ENCODE measurements around the gene STX1A. TPM values are rescaled to one million over a fixed set of nuclear protein-coding genes. Genes with fewer than 3 reads are reported as not detected.
A peak's percentile ranks its signal among the peaks of the same experiment; 100 is the strongest.
"Not testable (repeated sequence)": the region's sequence is repeated elsewhere in the genome, so short reads cannot be mapped to it uniquely, and the experiment has no call there.

The STX1A gene
- total RNA-seq, 3 donors from 2014 or later, result 5.9 to 9.5 (median 8.5) TPM

- H3K4me3 ChIP-seq, result peak overlapping the region; percentile 44 to 97 (median 72)
- no peaks in the 10 kb centered on the region for H3K4me1 ChIP-seq
- H3K27me3 ChIP-seq, result no peaks in the 10 kb centered on the region
- DNase-seq (ENCODE audit: low spot score in 2 of 2), result no peak
- intact Hi-C loops (cut with DNase I; ENCODE audit: low total_unique reads), result no loop called here
- peaks cover 0 to 2% of the 10 kb centered on the region in 2 donors for H3K9me3 ChIP-seq
- no peak for TF ChIP-seq POLR2AphosphoS5 (IDR thresholded peaks at IDR 0.05)
- TF ChIP-seq CTCF (IDR thresholded peaks at IDR 0.05), result no peak
- no peak for TF ChIP-seq POLR2A (IDR thresholded peaks at IDR 0.05)
- no peaks in the 10 kb centered on the region for H3K36me3 ChIP-seq
- H3K27ac ChIP-seq, result peak overlapping the region; percentile 35 to 40
Measured at GRCh38 chr7:73668103-73668885, 51.2 kb downstream of the STX1A start.

- no peaks in the 10 kb centered on the region for H3K4me1 ChIP-seq
- peak within 1 kb of the TSS; percentile 44 to 97 (median 72) for H3K4me3 ChIP-seq
- intact Hi-C loops (cut with DNase I; ENCODE audit: low total_unique reads), result no loop called here
- H3K27ac ChIP-seq, result peak within 1 kb of the TSS; percentile 35 to 40
- H3K27me3 ChIP-seq, result no peaks in the 10 kb centered on the region
- TF ChIP-seq POLR2A (IDR thresholded peaks at IDR 0.05) (no peak), POLR2AphosphoS5 (IDR thresholded peaks at IDR 0.05) (peak in 1 of 3 donors; percentile 36), CTCF (IDR thresholded peaks at IDR 0.05) (peak in 2 of 3 donors; percentile 10 to 99)
- H3K36me3 ChIP-seq, result no peaks in the 10 kb centered on the region
- peak; percentile 76 to 93 for DNase-seq (ENCODE audit: low spot score in 2 of 2)
- peaks cover 7 to 10% of the 10 kb centered on the region in 2 donors for H3K9me3 ChIP-seq
Measured at GRCh38 chr7:73667344-73668102, 51.9 kb downstream of the STX1A start, which contains the start of gene VPS37D. TSS of gene VPS37D (plus strand) at chr7:73667831. CDS start at chr7:73667959, 128 bp downstream.

- no peak for TF ChIP-seq POLR2A (IDR thresholded peaks at IDR 0.05)
- no peak for TF ChIP-seq POLR2AphosphoS5 (IDR thresholded peaks at IDR 0.05)
- no peak for TF ChIP-seq CTCF (IDR thresholded peaks at IDR 0.05)
- intact Hi-C loops (cut with DNase I; ENCODE audit: low total_unique reads), result no loop called here
- DNase-seq (ENCODE audit: low spot score in 2 of 2), result no peak
Measured at GRCh38 chr7:73663033-73663432, 56.4 kb downstream of the STX1A start.

GRCh38 chr7:73660594-73660993, 58.9 kb downstream of the STX1A start:
- intact Hi-C loops (cut with DNase I; ENCODE audit: low total_unique reads); H3K36me3 ChIP-seq; DNase-seq (ENCODE audit: low spot score in 2 of 2); H3K4me1 ChIP-seq; H3K4me3 ChIP-seq; H3K27me3 ChIP-seq; H3K27ac ChIP-seq: not testable (repeated sequence)
- peaks cover 7 to 10% of the 10 kb centered on the region in 2 donors for H3K9me3 ChIP-seq

More at GRCh38 chr7:73663033-73663432, 56.4 kb downstream of the STX1A start:
- Histone ChIP-seq H3K4me3 (no peak overlapping the region), H3K27ac (no peak overlapping the region), H3K9me3 (peaks cover 7 to 10% of the 10 kb centered on the region in 2 donors), H3K27me3 (no peaks in the 10 kb centered on the region), H3K4me1 (no peaks in the 10 kb centered on the region), H3K36me3 (no peaks in the 10 kb centered on the region)

- H3K27me3 ChIP-seq, result no peaks in the 10 kb centered on the region
- H3K27ac ChIP-seq, result no peak overlapping the region
- no peaks in the 10 kb centered on the region for H3K4me1 ChIP-seq
- no peak overlapping the region for H3K4me3 ChIP-seq
- DNase-seq (ENCODE audit: low spot score in 2 of 2), result no peak
- TF ChIP-seq POLR2AphosphoS5 (IDR thresholded peaks at IDR 0.05), result no peak
- TF ChIP-seq CTCF (IDR thresholded peaks at IDR 0.05), result no peak
- TF ChIP-seq POLR2A (IDR thresholded peaks at IDR 0.05), result no peak
- no peaks in the 10 kb centered on the region for H3K36me3 ChIP-seq
- intact Hi-C loops (cut with DNase I; ENCODE audit: low total_unique reads), result no loop called here
- H3K9me3 ChIP-seq, result peaks cover 7 to 10% of the 10 kb centered on the region in 2 donors
Measured at GRCh38 chr7:73659983-73660382, 59.5 kb downstream of the STX1A start.

GRCh38 chr7:73655309-73655708, 64.2 kb downstream of the STX1A start:
- H3K36me3 ChIP-seq; H3K27me3 ChIP-seq; H3K4me1 ChIP-seq; H3K9me3 ChIP-seq; H3K27ac ChIP-seq; intact Hi-C loops (cut with DNase I; ENCODE audit: low total_unique reads); H3K4me3 ChIP-seq; DNase-seq (ENCODE audit: low spot score in 2 of 2): not testable (repeated sequence)
